SKM-1 (cell line): ENCODE measurements around the gene KCNMA1.
A peak's percentile ranks its signal among the peaks of the same experiment; 100 is the strongest.

ENCODE experiments used
- DNase-seq: peaks from one replicate; lab custom pipeline; 2025; ENCODE audit not compliant: unreplicated experiment; lab: John Stamatoyannopoulos, UW

KCNMA1 gene

DNA sequence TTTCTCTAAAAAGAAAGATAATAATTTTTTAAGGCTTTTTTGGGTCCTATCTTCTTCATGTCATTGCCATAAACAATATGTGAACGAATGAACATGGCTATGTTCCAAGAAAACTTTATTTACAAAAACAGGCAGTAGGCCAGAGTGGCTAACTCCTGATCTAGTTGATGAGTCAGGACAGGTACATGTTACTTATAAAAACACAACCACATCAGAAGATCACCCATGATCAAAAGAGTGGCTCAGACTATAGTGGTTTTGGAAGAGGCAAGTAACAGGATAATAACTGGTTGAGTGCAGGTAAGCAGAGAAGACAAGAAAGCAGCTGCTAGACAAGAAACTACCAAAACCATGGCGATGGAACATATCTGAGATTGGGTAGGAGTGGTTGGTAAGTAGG lies 468.7 kb downstream of the KCNMA1 start:
- DNase-seq, result no peak

DNA sequence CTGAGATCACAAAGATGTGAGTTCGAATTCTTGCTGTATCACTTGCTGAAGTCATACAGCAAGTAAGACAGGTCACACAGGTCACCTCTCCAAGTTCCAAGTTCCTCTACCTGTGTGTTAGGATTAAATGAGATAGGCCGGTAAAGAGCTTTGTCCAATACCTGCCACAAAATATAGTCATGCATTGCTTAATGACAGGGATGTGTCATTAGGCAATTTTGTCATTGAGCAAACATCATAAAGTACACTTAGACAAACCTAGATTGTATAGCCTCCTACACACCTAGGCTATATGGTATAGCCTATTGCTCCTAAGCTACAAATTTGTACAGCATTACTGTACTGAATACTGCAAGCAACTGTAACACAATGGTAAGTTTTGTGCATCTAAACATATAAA lies 469.4 kb downstream of the KCNMA1 start:
- DNase-seq, result no peak

- DNase-seq, result peak; percentile 78
Measured at GRCh38 chr10:77165445-77166208, 472.0 kb downstream of the KCNMA1 start.

DNA sequence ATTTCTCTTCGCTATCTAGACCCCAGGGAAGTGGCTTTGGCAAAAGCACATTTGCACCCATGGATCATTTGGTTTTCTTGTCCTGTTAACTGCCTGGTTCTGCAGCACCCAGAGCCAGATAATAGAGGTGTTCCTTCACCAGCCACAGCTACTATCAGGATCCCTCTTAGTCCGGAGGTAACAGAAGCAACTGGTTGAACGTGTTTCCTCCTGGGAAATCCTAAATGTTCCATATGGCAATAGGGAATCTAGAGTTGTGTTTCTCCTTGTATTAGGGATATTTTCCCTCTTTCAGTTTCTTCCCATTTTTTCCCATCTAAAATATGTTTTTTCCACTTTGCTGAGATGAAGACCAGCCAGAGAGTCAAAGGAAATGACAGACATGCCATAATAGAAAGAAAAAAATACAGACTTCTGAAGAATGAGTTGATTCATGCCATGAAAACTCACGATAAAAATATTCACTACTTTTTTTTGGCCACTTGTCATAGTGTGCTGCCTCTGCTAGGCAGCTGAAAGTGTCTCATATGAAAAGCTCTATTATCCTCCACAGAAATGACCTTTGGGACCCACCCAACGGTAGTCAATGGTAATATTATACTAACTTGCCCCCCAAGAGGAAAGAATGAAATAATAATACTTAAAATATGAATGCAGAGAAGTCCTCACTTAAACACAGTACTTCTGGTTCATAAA lies 472.8 kb downstream of the KCNMA1 start:
- no peak for DNase-seq

GRCh38 chr10:77163670-77164348 lies 473.8 kb downstream of the KCNMA1 start:
- no peak for DNase-seq

DNA sequence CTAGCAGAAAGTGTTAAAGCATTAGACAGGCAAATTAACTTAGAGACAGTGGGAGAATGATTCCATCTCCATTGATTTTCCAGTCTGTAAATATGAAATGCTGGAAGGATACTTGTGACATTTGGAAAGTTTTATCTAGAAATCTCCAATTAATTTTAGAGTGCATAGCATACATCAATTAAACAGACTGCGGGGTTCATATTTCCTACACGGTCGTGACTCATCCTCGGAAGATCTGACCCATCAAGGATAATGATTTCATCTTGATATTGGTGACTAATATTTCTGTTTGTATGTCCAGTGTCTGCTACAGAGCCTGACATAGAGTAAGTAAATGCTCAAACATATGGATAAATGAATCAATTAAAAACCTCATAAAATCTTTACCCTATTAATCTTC lies 474.9 kb downstream of the KCNMA1 start:
- DNase-seq, result no peak

DNA sequence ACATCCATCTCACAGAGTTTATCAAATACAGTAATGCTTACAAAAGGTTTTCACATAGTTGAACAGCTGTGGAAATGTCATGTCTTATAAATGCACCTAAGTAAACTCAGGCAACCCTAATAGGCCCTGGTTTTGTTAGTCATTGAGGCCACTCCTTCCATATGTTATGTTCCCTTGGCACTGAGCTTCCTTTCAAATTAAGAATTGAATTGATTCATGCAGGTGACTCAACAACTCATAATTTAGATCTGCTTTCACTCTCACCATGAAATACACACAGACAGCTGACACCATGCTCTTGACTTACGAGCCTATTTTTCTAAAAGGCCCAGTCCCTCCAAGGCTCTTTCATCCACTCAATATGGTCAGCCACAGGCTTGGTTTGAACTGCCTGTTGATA lies 476.9 kb downstream of the KCNMA1 start:
- DNase-seq, result no peak

DNA sequence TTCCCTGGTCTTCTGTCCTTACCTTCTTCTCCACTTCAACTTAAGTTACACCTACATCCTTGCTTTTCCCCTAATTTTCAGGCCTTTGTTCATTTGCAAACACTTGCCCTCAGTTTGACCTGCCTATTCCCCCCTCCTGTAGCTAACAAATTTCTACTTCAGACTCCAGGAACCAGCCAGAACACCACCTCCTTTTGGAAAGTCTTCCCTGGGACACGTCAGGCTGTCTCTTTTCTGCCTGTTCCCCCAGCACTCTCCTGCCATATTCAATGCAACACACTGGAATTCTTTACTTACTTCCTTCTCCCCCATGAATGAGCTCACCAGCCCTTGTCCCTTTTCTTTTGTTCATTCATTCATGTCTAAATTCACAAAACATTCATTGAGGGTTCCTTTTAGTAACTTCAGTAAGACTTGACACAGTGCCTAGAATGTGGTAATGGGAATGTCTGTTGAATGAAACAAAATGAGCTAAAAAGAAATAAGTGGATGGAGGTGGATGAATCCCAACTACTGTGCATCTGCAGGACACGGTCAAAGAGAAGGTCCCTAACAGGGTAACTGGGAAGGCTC lies 478.0 kb downstream of the KCNMA1 start:
- no peak for DNase-seq

DNA sequence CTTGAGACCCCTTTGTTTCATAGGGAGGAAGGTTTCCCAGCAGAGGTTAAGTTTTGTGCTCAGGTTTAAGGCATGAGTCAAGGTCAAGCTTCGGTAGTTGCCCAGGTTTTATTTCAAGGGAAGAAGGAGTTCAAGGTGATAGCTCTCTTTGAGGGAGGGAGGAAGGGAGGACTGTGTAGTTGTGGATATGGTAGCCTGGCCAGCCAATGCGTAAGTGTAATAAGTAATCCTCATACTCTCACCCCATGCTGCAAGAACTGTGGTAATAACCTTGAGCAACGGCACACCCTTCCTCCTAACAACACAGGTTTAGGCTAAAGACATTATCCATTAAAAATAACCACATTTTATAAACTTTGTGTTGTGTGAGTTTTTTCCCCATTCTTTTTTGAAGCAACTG lies 478.9 kb downstream of the KCNMA1 start:
- DNase-seq, result no peak

GRCh38 chr10:77157248-77158019 lies 480.2 kb downstream of the KCNMA1 start:
- DNase-seq, result no peak

DNA sequence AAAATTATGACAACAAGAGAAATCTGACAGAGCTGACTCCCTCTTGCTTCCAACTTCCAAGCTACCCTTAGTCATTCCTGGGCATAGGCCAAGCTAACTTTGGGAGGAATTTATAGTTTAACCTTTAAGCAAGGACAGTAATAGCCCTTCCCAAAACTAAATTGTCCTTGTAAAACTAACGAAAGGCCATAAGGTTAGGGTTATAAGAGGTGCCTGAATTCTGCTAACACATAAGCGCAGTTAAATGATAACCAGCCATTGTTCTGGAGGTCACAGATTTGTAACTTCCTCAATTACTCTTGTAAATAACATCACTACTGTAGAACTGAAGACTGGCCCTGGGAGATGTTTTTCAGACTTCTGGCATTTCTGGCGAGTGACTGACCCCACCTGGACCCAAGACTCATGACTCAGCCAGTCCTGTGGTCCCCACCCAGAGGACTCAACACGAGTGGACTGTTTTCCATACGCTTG lies 481.2 kb downstream of the KCNMA1 start:
- DNase-seq, result no peak

DNA sequence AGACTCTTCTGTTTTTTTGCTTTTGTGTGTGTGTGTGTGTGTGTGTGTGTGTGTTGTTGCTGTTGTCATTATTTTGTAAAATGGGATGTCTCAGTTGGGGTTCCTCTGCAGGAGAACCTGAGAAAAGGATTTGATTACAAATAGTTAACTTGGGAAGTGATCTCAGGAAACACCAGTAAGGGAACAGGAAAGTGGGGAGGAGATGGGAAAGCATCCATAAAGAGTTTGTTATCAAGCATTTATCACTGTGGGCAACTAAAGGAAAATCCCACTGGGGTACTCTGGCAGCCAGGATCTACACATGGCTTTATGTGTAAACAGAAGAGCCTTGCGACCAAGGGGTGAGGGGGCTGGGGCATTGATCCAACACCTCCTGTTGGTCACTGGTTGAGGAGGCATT lies 485.4 kb downstream of the KCNMA1 start:
- no peak for DNase-seq

DNA sequence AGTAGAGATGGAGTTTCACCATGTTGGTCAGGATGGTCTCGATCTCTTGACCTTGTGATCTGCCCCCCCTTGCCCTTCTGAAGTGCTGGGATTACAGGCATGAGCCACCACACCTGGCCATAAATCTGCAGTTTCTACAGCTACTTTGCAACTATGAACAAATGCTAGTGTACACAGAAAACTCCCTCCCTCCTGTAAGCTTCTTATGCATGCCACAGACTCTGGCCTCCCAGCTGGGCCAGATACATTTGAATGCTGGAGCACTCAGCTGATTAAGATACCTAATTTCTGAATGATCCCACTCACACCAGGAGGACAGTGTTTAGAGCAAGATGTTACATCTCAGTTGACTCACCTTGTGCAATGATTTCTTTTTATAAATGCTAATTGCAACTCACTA lies 486.2 kb downstream of the KCNMA1 start:
- DNase-seq, result no peak

DNA sequence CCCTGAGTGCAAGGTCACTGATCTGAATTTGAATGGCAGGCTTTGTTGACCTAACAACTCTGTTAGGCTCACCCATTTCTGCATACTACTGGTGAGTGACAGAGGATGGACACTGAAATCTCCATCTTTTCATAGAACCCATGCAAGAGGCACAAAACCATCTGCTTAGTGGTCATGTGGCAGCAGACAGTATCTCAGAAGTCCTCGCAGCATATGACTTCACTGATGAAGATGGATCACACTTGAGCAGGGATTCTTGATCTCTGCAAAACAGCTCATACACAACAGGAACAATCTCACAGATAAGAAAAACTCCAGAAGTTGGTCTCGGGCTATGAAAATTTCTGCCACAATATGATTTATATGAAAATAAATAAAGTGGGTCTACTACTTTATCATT lies 487.9 kb downstream of the KCNMA1 start:
- DNase-seq, result no peak

GRCh38 chr10:77149001-77149400 lies 488.6 kb downstream of the KCNMA1 start:
- DNase-seq, result no peak

- no peak for DNase-seq
Measured at GRCh38 chr10:77147871-77148270, 489.7 kb downstream of the KCNMA1 start.

- no peak for DNase-seq
Measured at GRCh38 chr10:77146712-77147336, 490.8 kb downstream of the KCNMA1 start.

DNA sequence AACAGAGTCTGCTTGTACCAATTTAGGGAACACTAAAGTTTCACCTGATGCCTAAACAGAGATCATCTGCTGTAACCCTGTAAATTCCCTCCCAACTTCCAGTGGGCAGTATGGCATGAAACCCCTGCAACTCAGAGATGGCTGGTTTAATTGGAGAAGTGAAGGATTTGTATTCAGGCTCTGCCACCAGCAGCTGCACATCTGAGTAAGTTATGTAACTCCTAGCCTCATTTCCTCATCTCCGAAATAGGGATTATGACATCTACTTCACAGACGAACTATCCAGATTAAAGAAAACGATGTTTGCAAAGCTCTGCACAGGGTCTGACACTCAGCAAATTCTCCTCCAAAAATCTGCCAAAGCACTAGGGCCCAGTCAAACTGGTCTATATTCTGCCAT lies 493.0 kb downstream of the KCNMA1 start:
- DNase-seq, result peak; percentile 85

GRCh38 chr10:77139252-77140160 lies 498.1 kb downstream of the KCNMA1 start:
- DNase-seq, result no peak
